Esophagus squamous epithelium (tissue), 4 donors: Measurements from ENCODE around the gene ADGRE3.
"Not testable (repeated sequence)": the region's sequence is repeated elsewhere in the genome, so short reads cannot be mapped to it uniquely, and the experiment has no call there.

Source experiments
- POLR2A ChIP-seq, 4 donors: fragments of 450-650 bp; IDR thresholded peaks; one replicate each; pipeline ENCODE4 v1.6.1; 2017; ENCODE audit warnings: antibody characterized with exemption in 4 of 4, mild to moderate bottlenecking in 4 of 4, moderate library complexity in 3 of 4
- TF ChIP-seq, protein P1 (sequence below), 6 experiments: fragments of 450-650 bp in 4 of 6; fragments of 200-600 bp in 2 of 6; sonication (generic) in 2 of 6; IDR thresholded peaks; one replicate each; pipeline ENCODE4 v1.5.1; 2016 to 2019; ENCODE audit warnings: antibody characterized with exemption in 6 of 6, mild to moderate bottlenecking in 4 of 6, moderate library complexity in 4 of 6

GRCh38 chr19:14584372-14584771 is 90.3 kb downstream of the ADGRE3 start:
- TF ChIP-seq POLR2A (IDR thresholded peaks at IDR 0.05): not testable (repeated sequence)
- TF ChIP-seq, protein P1, sequence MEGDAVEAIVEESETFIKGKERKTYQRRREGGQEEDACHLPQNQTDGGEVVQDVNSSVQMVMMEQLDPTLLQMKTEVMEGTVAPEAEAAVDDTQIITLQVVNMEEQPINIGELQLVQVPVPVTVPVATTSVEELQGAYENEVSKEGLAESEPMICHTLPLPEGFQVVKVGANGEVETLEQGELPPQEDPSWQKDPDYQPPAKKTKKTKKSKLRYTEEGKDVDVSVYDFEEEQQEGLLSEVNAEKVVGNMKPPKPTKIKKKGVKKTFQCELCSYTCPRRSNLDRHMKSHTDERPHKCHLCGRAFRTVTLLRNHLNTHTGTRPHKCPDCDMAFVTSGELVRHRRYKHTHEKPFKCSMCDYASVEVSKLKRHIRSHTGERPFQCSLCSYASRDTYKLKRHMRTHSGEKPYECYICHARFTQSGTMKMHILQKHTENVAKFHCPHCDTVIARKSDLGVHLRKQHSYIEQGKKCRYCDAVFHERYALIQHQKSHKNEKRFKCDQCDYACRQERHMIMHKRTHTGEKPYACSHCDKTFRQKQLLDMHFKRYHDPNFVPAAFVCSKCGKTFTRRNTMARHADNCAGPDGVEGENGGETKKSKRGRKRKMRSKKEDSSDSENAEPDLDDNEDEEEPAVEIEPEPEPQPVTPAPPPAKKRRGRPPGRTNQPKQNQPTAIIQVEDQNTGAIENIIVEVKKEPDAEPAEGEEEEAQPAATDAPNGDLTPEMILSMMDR (IDR thresholded peaks at IDR 0.05): not testable (repeated sequence)
